IMR-90 (cell line): ENCODE data around the gene RHOG. TPM values are rescaled to one million over a fixed set of nuclear protein-coding genes. Genes with fewer than 3 reads are reported as not detected.

Source experiments
- ATAC-seq: fragments of 200-7000 bp; cut with Tn5 transposase; 2 replicates; pipeline ENCODE4 v1.9.1; 2020; ENCODE audit warnings: low read depth, mild to moderate bottlenecking, moderate library complexity
- BruUV-seq: library from RNA; stranded (reverse); fragments of 400-500 nt; replicated peaks from 2 replicates; lab custom pipeline; 2021; lab: Mats Ljungman, UMichigan
- CTCF ChIA-PET: fragments of 300-600 bp; formaldehyde crosslinking; extraction: SDS; loops from one replicate; lab custom pipeline; 2021; ENCODE audit warnings: antibody characterized with exemption; lab: Yijun Ruan, JAX
- POLR2A ChIA-PET: fragments of 300-600 bp; sonication (Branson Sonifier 250); formaldehyde crosslinking; loops from one replicate; lab custom pipeline; 2022; ENCODE audit warnings: antibody characterized with exemption; ENCODE audit not compliant: unreplicated experiment; lab: Charles Lee
- DNase-seq: peaks from one replicate; pipeline ENCODE4 v3.0.0; 2013
- H2AFZ ChIP-seq: replicated peaks from 2 replicates; pipeline ENCODE3; 2013; ENCODE audit warnings: low read length, mild to moderate bottlenecking; ENCODE audit not compliant: poor library complexity
- H2AK5ac ChIP-seq: 2 replicates; pipeline ENCODE4 v1.6.1; 2013; ENCODE audit warnings: low read depth, low read length, inconsistent platforms
- H2AK9ac ChIP-seq: replicated peaks from 2 replicates; pipeline ENCODE3; 2013; ENCODE audit warnings: mild to moderate bottlenecking, low read depth, low read length, moderate library complexity; ENCODE audit not compliant: poor library complexity
- H2BK120ac ChIP-seq: 2 replicates; pipeline ENCODE4 v1.6.1; 2013; ENCODE audit warnings: low read depth, low read length, inconsistent platforms
- H2BK15ac ChIP-seq: 3 replicates; pipeline ENCODE4 v1.6.1; 2013; ENCODE audit warnings: low read depth, low read length, inconsistent platforms
- H2BK20ac ChIP-seq: 2 replicates; pipeline ENCODE4 v1.6.1; 2013; ENCODE audit warnings: low read depth, mild to moderate bottlenecking, inconsistent platforms, low read length, moderate library complexity
- H2BK5ac ChIP-seq: 2 replicates; pipeline ENCODE4 v1.6.1; 2013; ENCODE audit warnings: mild to moderate bottlenecking, low read depth, low read length, inconsistent platforms; ENCODE audit not compliant: poor library complexity, severe bottlenecking
- H3K14ac ChIP-seq: replicated peaks from 2 replicates; pipeline ENCODE4 v1.6.1; 2013; ENCODE audit warnings: low read depth, low read length, inconsistent platforms
- H3K18ac ChIP-seq: 2 replicates; pipeline ENCODE4 v1.6.1; 2013; ENCODE audit warnings: low read depth, low read length, control low read depth
- H3K23ac ChIP-seq: 2 replicates; pipeline ENCODE4 v1.6.1; 2013; ENCODE audit warnings: low read depth, low read length, inconsistent platforms
- H3K27ac ChIP-seq: 2 replicates; pipeline ENCODE4 v1.5.1; 2013; ENCODE audit warnings: mild to moderate bottlenecking, control low read depth, low read length; ENCODE audit not compliant: insufficient read depth
- H3K27me3 ChIP-seq: 2 replicates; pipeline ENCODE4 v1.6.1; 2013; ENCODE audit warnings: low read length; ENCODE audit not compliant: control insufficient read depth, insufficient read depth
- H3K36me3 ChIP-seq: 2 replicates; pipeline ENCODE4 v1.6.1; 2013; ENCODE audit warnings: low read length, mixed read lengths; ENCODE audit not compliant: control insufficient read depth, insufficient read depth
- H3K4ac ChIP-seq: 2 replicates; pipeline ENCODE4 v1.6.1; 2013; ENCODE audit warnings: low read depth, low read length, inconsistent platforms
- H3K4me1 ChIP-seq: 2 replicates; pipeline ENCODE4 v1.6.1; 2013; ENCODE audit warnings: low read length, mixed read lengths; ENCODE audit not compliant: control insufficient read depth, insufficient read depth
- H3K4me2 ChIP-seq: 2 replicates; pipeline ENCODE4 v1.6.1; 2013; ENCODE audit warnings: low read depth, mild to moderate bottlenecking, control low read depth, low read length, moderate library complexity
- H3K4me3 ChIP-seq: 2 replicates; pipeline ENCODE4 v1.5.1; 2013; ENCODE audit warnings: low read depth, mild to moderate bottlenecking, control low read depth, low read length, moderate library complexity; ENCODE audit not compliant: insufficient read depth
- H3K56ac ChIP-seq: 2 replicates; pipeline ENCODE4 v1.6.1; 2013; ENCODE audit warnings: low read length, inconsistent platforms; ENCODE audit not compliant: insufficient read depth; ENCODE audit errors: extremely low read depth
- H3K79me1 ChIP-seq, 2 experiments: 2 replicates each; pipeline ENCODE4 v1.6.1; 2013; ENCODE audit warnings: low read length in 2 of 2, inconsistent platforms in 1 of 2, low read depth in 1 of 2
- H3K9ac ChIP-seq: 2 replicates; pipeline ENCODE4 v1.6.1; 2013; ENCODE audit warnings: low read depth, low read length, control low read depth
- H3K9me1 ChIP-seq: 2 replicates; pipeline ENCODE4 v1.6.1; 2013; ENCODE audit warnings: low read length, inconsistent platforms; ENCODE audit not compliant: insufficient read depth
- H3K9me3 ChIP-seq: 2 replicates; pipeline ENCODE4 v1.6.1; 2013; ENCODE audit warnings: low read length; ENCODE audit not compliant: control insufficient read depth, insufficient read depth
- H4K20me1 ChIP-seq: 2 replicates; pipeline ENCODE4 v1.6.1; 2013; ENCODE audit warnings: low read length, inconsistent platforms; ENCODE audit not compliant: insufficient read depth
- H4K5ac ChIP-seq: 2 replicates; pipeline ENCODE4 v1.6.1; 2013; ENCODE audit warnings: mild to moderate bottlenecking, low read depth, low read length, control low read depth
- H4K8ac ChIP-seq, 2 experiments: 2 replicates each; pipeline ENCODE4 v1.6.1; 2013; ENCODE audit warnings: low read depth in 2 of 2, low read length in 2 of 2, control low read depth in 1 of 2, inconsistent platforms in 1 of 2
- H4K91ac ChIP-seq: 2 replicates; pipeline ENCODE4 v1.6.1; 2013; ENCODE audit warnings: low read depth, low read length, inconsistent platforms; ENCODE audit not compliant: insufficient read depth
- CEBPB ChIP-seq: IDR thresholded peaks from 2 replicates; pipeline ENCODE4 v1.6.1; 2012; ENCODE audit warnings: low read depth, low read length, improper control_type of control experiment
- SMC3 ChIP-seq: fragments of 150-350 bp; IDR thresholded peaks from 2 replicates; pipeline ENCODE4 v1.6.1; 2016; ENCODE audit warnings: low read depth, mild to moderate bottlenecking, antibody characterized with exemption, low read length, moderate library complexity
- WGBS, 2 experiments: methylation state at CpG; one replicate each; pipeline versions ENCODE4 v1.1.5 to v1.1.7; 2013; ENCODE audit warnings: missing lambda C conversion rate in 2 of 2; ENCODE audit not compliant: insufficient read length in 1 of 2; ENCODE audit errors: extremely low coverage in 2 of 2; 5-methylcytosine and 5-hydroxymethylcytosine counted together
- dilution Hi-C: fragments of 300-500 bp; cut with HindIII; formaldehyde crosslinking; loops from one replicate; pipeline ENCODE4 v1.14.3; 2018; ENCODE audit warnings: low sequenced_read_pairs; ENCODE audit not compliant: unreplicated experiment
- in situ Hi-C: fragments of 300-500 bp; cut with MboI; formaldehyde crosslinking; loops from 3 replicates; pipeline ENCODE4 v1.14.3; 2019; ENCODE audit warnings: low sequenced_read_pairs, inconsistent platforms, mixed read lengths
- intact Hi-C: fragments of 100-400 bp; cut with micrococcal nuclease; formaldehyde crosslinking; loops from 2 replicates; pipeline ENCODE4 v1.10.0; 2022
- polyA plus RNA-seq, 3 experiments: library from polyadenylated mRNA; depleted of rRNA; stranded (reverse); fragments of >200 nt; gene quantifications; 2 replicates each; pipeline ENCODE4 v1.2.3, GENCODE V29; 2012; ENCODE audit warnings: low replicate concordance in 1 of 3
- total RNA-seq: library from RNA; depleted of rRNA; stranded (reverse); fragments of >200 nt; gene quantifications from 2 replicates; pipeline ENCODE4 v1.2.3, GENCODE V29; 2012

Gene RHOG
- total and polyA plus RNA-seq, 2 of the 4 experiments (the other 2 are of a cell fraction) = 16.3 to 114 TPM

- Histone ChIP-seq H3K27ac (no peak overlapping the region), H3K4me3 (no peak overlapping the region), H2BK120ac (no peak overlapping the region), H3K18ac (no peak overlapping the region), H3K79me1 (peaks cover 38 to 61% of the 10 kb centered on the region in 2 experiments), H2AK9ac (no peak overlapping the region), H3K9me3 (no peaks in the 10 kb centered on the region), H3K9me1 (peaks cover 16% of the 10 kb centered on the region), H4K20me1 (no peaks in the 10 kb centered on the region), H3K23ac (peak overlapping the region; percentile 15; the same call in 1 of the 2 replicates), H2AFZ (peak overlapping the region; percentile 25), H4K8ac (no peak overlapping the region), H2AK5ac (no peak overlapping the region; the same call in 1 of the 2 replicates), H3K4me1 (peaks cover 17% of the 10 kb centered on the region), H3K36me3 (no peaks in the 10 kb centered on the region), H4K91ac (no peak overlapping the region), H3K4ac (no peak overlapping the region), H3K27me3 (no peaks in the 10 kb centered on the region), H3K14ac (no peak overlapping the region; the same call in 1 of the 2 replicates), H3K9ac (no peak overlapping the region), H3K56ac (no peak overlapping the region), H2BK20ac (no peak overlapping the region), H3K4me2 (peak overlapping the region; percentile 22; the same call in 1 of the 2 replicates), H2BK5ac (no peak overlapping the region), H2BK15ac (no peak overlapping the region), H4K5ac (no peak overlapping the region)
- intact Hi-C loops (loop anchor here (5.0 to 10.0 kb wide), 2 partner anchors 83 to 405 kb away; no protein-coding TSS in a partner anchor), dilution Hi-C loops (no loop called here), in situ Hi-C loops (no loop called here)
- DNase-seq (no peak), ATAC-seq (no peak)
- TF ChIP-seq SMC3 (no peak), CEBPB (no peak)
- POLR2A ChIA-PET = interaction anchor here (0.6 kb wide), 1 partner anchor 9 kb away, joined by 8 read pairs; no protein-coding TSS in a partner anchor
- WGBS, 2 experiments = no CpG with 5 or more reads among the region's 4 CpGs
- CTCF ChIA-PET = interaction anchor here (1.1 kb wide), 1 partner anchor 10 kb away, joined by 5 read pairs; no protein-coding TSS in a partner anchor
- no TSS peak for BruUV-seq
Observed at GRCh38 chr11:3859373-3859881, 18.7 kb upstream of the RHOG start.
